HG02623 (cell line): ENCODE measurements around the gene MYOF.
"Not testable (repeated sequence)": the region's sequence is repeated elsewhere in the genome, so short reads cannot be mapped to it uniquely, and the experiment has no call there.

Source experiments
- ATAC-seq: cut with Tn5 transposase; IDR thresholded peaks from one replicate; pipeline ENCODE4 v1.9.1; 2021; ENCODE audit warnings: moderate library complexity; ENCODE audit not compliant: unreplicated experiment

The MYOF gene

GRCh38 chr10:93352638-93353383, 129.3 kb downstream of the MYOF start:
- ATAC-seq = no peak

GRCh38 chr10:93346694-93347093, 135.4 kb downstream of the MYOF start:
- ATAC-seq = no peak

- no peak for ATAC-seq
Observed at GRCh38 chr10:93346108-93346507, 136.0 kb downstream of the MYOF start.

- no peak for ATAC-seq
Observed at GRCh38 chr10:93344691-93345090, 137.4 kb downstream of the MYOF start.

GRCh38 chr10:93342921-93343320, 139.2 kb downstream of the MYOF start:
- ATAC-seq = no peak

- ATAC-seq = no peak
Observed at GRCh38 chr10:93342366-93342765, 139.8 kb downstream of the MYOF start.

- no peak for ATAC-seq
Observed at GRCh38 chr10:93337309-93337721, 144.8 kb downstream of the MYOF start.

- ATAC-seq = no peak
Observed at GRCh38 chr10:93336678-93337077, 145.5 kb downstream of the MYOF start.

- ATAC-seq = no peak
Observed at GRCh38 chr10:93336110-93336509, 146.0 kb downstream of the MYOF start.

- ATAC-seq = no peak
Observed at GRCh38 chr10:93334901-93335327, 147.2 kb downstream of the MYOF start.

GRCh38 chr10:93334181-93334580, 148.0 kb downstream of the MYOF start:
- no peak for ATAC-seq

GRCh38 chr10:93333278-93333978, 148.7 kb downstream of the MYOF start:
- no peak for ATAC-seq

- no peak for ATAC-seq
Observed at GRCh38 chr10:93330824-93331223, 151.3 kb downstream of the MYOF start.

GRCh38 chr10:93319896-93320295, 162.2 kb downstream of the MYOF start:
- no peak for ATAC-seq

GRCh38 chr10:93319096-93319495, 163.0 kb downstream of the MYOF start:
- no peak for ATAC-seq

GRCh38 chr10:93315246-93315645, 166.9 kb downstream of the MYOF start:
- no peak for ATAC-seq

- ATAC-seq = not testable (repeated sequence)
Observed at GRCh38 chr10:93314656-93315055, 167.5 kb downstream of the MYOF start.

GRCh38 chr10:93313798-93314197, 168.3 kb downstream of the MYOF start:
- no peak for ATAC-seq

- ATAC-seq = no peak
Observed at GRCh38 chr10:93309062-93309461, 173.1 kb downstream of the MYOF start.

- no peak for ATAC-seq
Observed at GRCh38 chr10:93305122-93305521, 177.0 kb downstream of the MYOF start.

- no peak for ATAC-seq
Observed at GRCh38 chr10:93300981-93301380, 181.2 kb downstream of the MYOF start.

GRCh38 chr10:93300288-93300917, 181.7 kb downstream of the MYOF start:
- ATAC-seq = no peak
